ENCODE results near the gene HBEGF.

HBEGF gene

GRCh38 chr5:140367256-140368013 lies 21.0 kb upstream of the HBEGF start (continued):
- no peak for TF ChIP-seq ZNF565 (CRISPR knock-in tag; conservative IDR thresholded peaks at IDR 0.05; ENCODE audit: low read depth)
- no peak for TF ChIP-seq RARB (CRISPR knock-in tag; IDR thresholded peaks at IDR 0.05)
- no peak for TF ChIP-seq SNAI2 (CRISPR knock-in tag; IDR thresholded peaks at IDR 0.05)
- TF ChIP-seq ZFP30 (CRISPR knock-in tag; IDR thresholded peaks at IDR 0.05): no peak
- TF ChIP-seq CSRNP3 (CRISPR knock-in tag; IDR thresholded peaks at IDR 0.05): no peak
- TF ChIP-seq ZC3H10 (CRISPR knock-in tag; IDR thresholded peaks at IDR 0.05): no peak
- TF ChIP-seq ESRRG (CRISPR knock-in tag; IDR thresholded peaks at IDR 0.05): no peak
- no peak for TF ChIP-seq OSR1 (CRISPR knock-in tag; IDR thresholded peaks at IDR 0.05)
- no peak for TF ChIP-seq TSHZ2 (CRISPR knock-in tag; IDR thresholded peaks at IDR 0.05)

GRCh38 chr5:140366589-140367255 lies 20.3 kb upstream of the HBEGF start:
- ATAC-seq: no peak
- TF ChIP-seq TOX (CRISPR knock-in tag; IDR thresholded peaks at IDR 0.05; ENCODE audit: borderline replicate concordance) (no peak), TSHZ2 (CRISPR knock-in tag; IDR thresholded peaks at IDR 0.05) (no peak), CREB5 (CRISPR knock-in tag; IDR thresholded peaks at IDR 0.05; ENCODE audit: low read depth) (no peak), ISL1 (CRISPR knock-in tag; IDR thresholded peaks at IDR 0.05) (no peak), SNAI2 (CRISPR knock-in tag; IDR thresholded peaks at IDR 0.05) (no peak), RARB (CRISPR knock-in tag; IDR thresholded peaks at IDR 0.05) (no peak), OSR1 (CRISPR knock-in tag; IDR thresholded peaks at IDR 0.05) (no peak)

GRCh38 chr5:140365941-140366340 lies 19.5 kb upstream of the HBEGF start:
- ATAC-seq: no peak
- no peak for TF ChIP-seq SNAI2 (CRISPR knock-in tag; IDR thresholded peaks at IDR 0.05)
- no peak for TF ChIP-seq ZNF565 (CRISPR knock-in tag; conservative IDR thresholded peaks at IDR 0.05; ENCODE audit: low read depth)
- TF ChIP-seq ZFP3 (CRISPR knock-in tag; IDR thresholded peaks at IDR 0.05): no peak
- TF ChIP-seq ZC3H10 (CRISPR knock-in tag; IDR thresholded peaks at IDR 0.05): no peak
- no peak for TF ChIP-seq BACH2 (CRISPR knock-in tag; IDR thresholded peaks at IDR 0.05; ENCODE audit: borderline replicate concordance)
- TF ChIP-seq PPARA (CRISPR knock-in tag; IDR thresholded peaks at IDR 0.05; ENCODE audit: borderline replicate concordance): no peak
- TF ChIP-seq GLIS3 (CRISPR knock-in tag; IDR thresholded peaks at IDR 0.05): no peak
- TF ChIP-seq TCF4 (CRISPR knock-in tag; IDR thresholded peaks at IDR 0.05; ENCODE audit: borderline replicate concordance): no peak
- TF ChIP-seq CSDC2 (CRISPR knock-in tag; IDR thresholded peaks at IDR 0.05): no peak
- TF ChIP-seq ZNF8 (CRISPR knock-in tag; IDR thresholded peaks at IDR 0.05): no peak
- no peak for TF ChIP-seq CREB5 (CRISPR knock-in tag; IDR thresholded peaks at IDR 0.05; ENCODE audit: low read depth)
- TF ChIP-seq CSRNP3 (CRISPR knock-in tag; IDR thresholded peaks at IDR 0.05): no peak
- TF ChIP-seq POU6F1 (CRISPR knock-in tag; IDR thresholded peaks at IDR 0.05; ENCODE audit: borderline replicate concordance, low read depth): no peak
